ENCODE measurements around the gene COL6A1. TPM values are rescaled to one million over a fixed set of nuclear protein-coding genes. Genes with fewer than 3 reads are reported as not detected.

The COL6A1 gene
- polyA plus RNA-seq, 1 experiment: 493 TPM

DNA sequence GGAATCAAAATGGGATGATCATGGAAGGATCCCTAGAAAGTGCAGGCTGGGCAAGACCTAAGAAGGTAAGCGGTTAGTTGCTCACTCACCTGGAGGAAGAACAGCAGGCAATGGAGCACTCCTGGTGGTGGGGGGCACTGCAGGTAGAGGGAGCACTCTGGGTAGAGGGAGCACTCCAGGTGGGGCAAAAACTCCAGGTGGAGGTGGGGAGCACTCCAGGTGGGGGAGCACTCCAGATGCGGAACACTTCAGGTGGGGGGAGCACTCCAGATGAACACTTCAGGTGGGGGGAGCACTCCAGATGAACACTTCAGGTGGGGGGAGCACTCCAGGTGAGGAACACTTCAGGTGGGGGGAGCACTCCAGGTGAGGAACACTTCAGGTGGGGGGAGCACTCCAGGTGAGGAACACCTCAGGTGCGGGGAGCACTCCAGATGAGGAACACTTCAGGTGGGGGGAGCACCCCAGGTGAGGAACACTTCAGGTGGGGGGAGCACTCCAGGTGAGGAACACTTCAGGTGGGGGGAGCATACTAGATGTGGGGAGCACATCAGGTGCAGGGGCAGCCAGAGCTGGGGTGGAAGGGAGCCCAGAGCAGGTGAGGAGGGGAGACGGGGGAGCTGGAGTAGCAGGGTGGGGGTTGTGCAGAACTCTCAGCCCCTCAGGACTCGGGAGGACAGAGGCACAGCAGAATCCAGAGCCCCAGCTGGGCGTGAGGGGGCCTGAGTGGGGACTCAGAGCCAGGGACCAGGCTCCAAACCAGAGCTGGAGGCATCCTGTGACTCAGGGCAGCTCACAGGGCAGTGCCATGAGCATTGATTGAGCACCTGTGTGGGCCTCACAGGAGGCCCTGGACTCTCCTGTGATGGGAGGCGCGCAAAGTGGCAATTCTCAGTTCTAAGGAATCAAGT is 37.7 kb upstream of the COL6A1 start:
- ChIA-PET POLR2A (no interaction called here), CTCF (no interaction called here)
- DNase-seq (ENCODE audit: low read depth, low spot score): no peak
- Histone ChIP-seq H3K4me3 (ENCODE audit: low read depth, low read length) (no peak overlapping the region), H3K27me3 (ENCODE audit: control insufficient read depth, insufficient read depth, low read length) (peaks cover 11% of the 10 kb centered on the region), H3K27ac (ENCODE audit: low read depth, low read length) (no peak overlapping the region), H3K9me3 (ENCODE audit: control insufficient read depth, insufficient read depth, low read length) (peaks cover 22% of the 10 kb centered on the region; the same call in 1 of the 2 replicates)
- TF ChIP-seq, protein P1, sequence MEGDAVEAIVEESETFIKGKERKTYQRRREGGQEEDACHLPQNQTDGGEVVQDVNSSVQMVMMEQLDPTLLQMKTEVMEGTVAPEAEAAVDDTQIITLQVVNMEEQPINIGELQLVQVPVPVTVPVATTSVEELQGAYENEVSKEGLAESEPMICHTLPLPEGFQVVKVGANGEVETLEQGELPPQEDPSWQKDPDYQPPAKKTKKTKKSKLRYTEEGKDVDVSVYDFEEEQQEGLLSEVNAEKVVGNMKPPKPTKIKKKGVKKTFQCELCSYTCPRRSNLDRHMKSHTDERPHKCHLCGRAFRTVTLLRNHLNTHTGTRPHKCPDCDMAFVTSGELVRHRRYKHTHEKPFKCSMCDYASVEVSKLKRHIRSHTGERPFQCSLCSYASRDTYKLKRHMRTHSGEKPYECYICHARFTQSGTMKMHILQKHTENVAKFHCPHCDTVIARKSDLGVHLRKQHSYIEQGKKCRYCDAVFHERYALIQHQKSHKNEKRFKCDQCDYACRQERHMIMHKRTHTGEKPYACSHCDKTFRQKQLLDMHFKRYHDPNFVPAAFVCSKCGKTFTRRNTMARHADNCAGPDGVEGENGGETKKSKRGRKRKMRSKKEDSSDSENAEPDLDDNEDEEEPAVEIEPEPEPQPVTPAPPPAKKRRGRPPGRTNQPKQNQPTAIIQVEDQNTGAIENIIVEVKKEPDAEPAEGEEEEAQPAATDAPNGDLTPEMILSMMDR (IDR thresholded peaks at IDR 0.05; ENCODE audit: low read depth, low read length): no peak

DNA sequence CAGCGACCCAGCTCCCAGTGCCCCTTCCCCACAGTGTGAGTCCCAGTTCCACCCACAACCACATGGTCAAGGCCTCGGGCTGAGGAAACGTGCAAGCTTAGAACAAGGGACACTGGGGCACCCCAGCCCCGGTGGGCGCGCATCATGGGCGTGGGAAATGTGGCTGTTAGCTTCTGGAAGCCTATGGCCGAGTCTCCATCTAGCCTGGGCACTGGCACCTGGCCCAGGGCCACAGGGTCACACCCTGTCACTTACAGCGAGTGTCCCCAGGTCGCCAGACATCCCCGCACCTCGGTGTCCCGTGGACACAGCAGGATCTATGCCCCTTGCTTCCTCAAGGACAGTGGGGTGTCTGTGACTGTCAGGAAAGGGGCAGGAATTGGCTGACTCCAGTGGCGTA is 37.0 kb upstream of the COL6A1 start:
- DNase-seq (ENCODE audit: low read depth, low spot score): no peak
- ChIA-PET POLR2A (no interaction called here), CTCF (no interaction called here)
- H3K9me3 ChIP-seq (ENCODE audit: control insufficient read depth, insufficient read depth, low read length): peaks cover 21% of the 10 kb centered on the region; the same call in 1 of the 2 replicates
- no peak overlapping the region for H3K27ac ChIP-seq (ENCODE audit: low read depth, low read length)
- peaks cover 11% of the 10 kb centered on the region for H3K27me3 ChIP-seq (ENCODE audit: control insufficient read depth, insufficient read depth, low read length)
- no peak overlapping the region for H3K4me3 ChIP-seq (ENCODE audit: low read depth, low read length)
- TF ChIP-seq, protein P1 (IDR thresholded peaks at IDR 0.05; ENCODE audit: low read depth, low read length): no peak

DNA sequence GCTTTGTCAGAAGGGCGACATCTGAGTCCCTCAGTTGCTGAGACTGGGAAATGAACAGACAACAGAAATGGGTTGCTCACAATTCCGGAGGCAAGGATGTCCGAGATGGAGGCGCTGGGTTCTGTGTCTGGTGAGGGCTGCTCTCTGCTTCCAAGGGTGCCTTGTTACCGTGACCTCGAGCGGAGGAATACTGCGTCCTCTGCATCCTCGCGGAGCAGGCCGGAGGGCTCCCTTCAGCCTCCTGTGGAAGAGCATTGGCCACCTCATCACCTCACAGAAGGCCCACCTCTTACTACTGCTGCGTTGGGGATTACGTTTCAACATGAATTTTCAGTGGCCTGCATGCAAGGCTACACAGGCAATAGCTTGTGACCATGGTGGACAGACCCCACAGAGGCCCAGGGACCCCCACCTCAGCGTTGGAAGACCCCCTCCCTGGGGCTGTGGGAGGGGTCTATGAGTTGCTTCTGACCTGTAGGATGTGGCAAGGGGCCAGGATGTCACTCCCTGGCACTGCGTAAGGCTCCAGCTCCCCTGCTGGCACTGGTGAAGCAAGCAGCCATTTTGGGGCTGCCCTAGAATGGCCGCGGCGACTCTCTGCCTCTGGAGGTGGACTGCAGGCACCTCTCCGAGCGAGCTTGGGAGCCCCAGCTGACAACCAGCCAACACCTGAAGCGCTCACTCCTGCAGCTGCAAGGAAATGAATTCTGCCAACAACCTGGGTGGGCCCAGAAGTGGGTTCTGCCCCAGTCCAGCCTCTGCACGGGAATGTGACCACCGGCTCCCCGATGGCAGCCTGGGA is 36.3 kb upstream of the COL6A1 start:
- ChIA-PET CTCF (interaction anchor here (1.3 kb wide), 1 partner anchor 9 kb away, joined by 4 read pairs; no protein-coding TSS in a partner anchor), POLR2A (no interaction called here)
- DNase-seq (ENCODE audit: low read depth, low spot score): no peak
- Histone ChIP-seq H3K4me3 (ENCODE audit: low read depth, low read length) (no peak overlapping the region), H3K9me3 (ENCODE audit: control insufficient read depth, insufficient read depth, low read length) (peaks cover 21% of the 10 kb centered on the region; the same call in 1 of the 2 replicates), H3K27me3 (ENCODE audit: control insufficient read depth, insufficient read depth, low read length) (peaks cover 16% of the 10 kb centered on the region), H3K27ac (ENCODE audit: low read depth, low read length) (no peak overlapping the region)
- TF ChIP-seq, protein P1 (IDR thresholded peaks at IDR 0.05; ENCODE audit: low read depth, low read length): no peak

DNA sequence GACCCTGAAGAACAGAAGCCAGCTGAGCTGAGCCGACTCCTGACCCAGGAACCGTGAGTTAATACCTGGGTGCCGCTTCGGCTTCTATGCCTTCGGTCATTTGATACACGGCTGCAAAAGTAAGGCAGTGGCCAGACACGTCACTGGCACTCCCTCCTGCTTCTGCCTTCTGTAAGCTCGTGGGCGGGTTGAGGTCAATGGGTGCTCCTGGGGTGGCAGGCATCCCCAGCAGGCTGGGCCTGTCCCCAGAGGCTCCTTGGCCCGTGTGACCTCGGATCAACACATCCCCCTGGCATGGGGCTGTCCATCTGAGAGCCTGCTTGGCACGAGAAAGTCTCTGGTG is 35.7 kb upstream of the COL6A1 start:
- no peak overlapping the region for H3K4me3 ChIP-seq (ENCODE audit: low read depth, low read length)
- H3K27ac ChIP-seq (ENCODE audit: low read depth, low read length): no peak overlapping the region
- H3K9me3 ChIP-seq (ENCODE audit: control insufficient read depth, insufficient read depth, low read length): peaks cover 22% of the 10 kb centered on the region; the same call in 1 of the 2 replicates
- H3K27me3 ChIP-seq (ENCODE audit: control insufficient read depth, insufficient read depth, low read length): peaks cover 16% of the 10 kb centered on the region
- TF ChIP-seq, protein P1 (IDR thresholded peaks at IDR 0.05; ENCODE audit: low read depth, low read length): no peak
- POLR2A ChIA-PET: no interaction called here
- DNase-seq (ENCODE audit: low read depth, low spot score): no peak
- CTCF ChIA-PET: interaction anchor here (1.3 kb wide), 1 partner anchor 9 kb away, joined by 4 read pairs; no protein-coding TSS in a partner anchor

Measured in AG04450 (cell line).